Mucosa of stomach (tissue), 1 donor: ENCODE measurements around the gene PGA4.
"Not testable (repeated sequence)": the region's sequence is repeated elsewhere in the genome, so short reads cannot be mapped to it uniquely, and the experiment has no call there.

Source experiments
- H3K27me3 ChIP-seq: one replicate; pipeline ENCODE4 v1.7.0; 2013; ENCODE audit warnings: mild to moderate bottlenecking, low read length; ENCODE audit not compliant: control insufficient read depth, insufficient read depth
- H3K36me3 ChIP-seq: one replicate; pipeline ENCODE4 v1.7.0; 2013; ENCODE audit warnings: low read length; ENCODE audit not compliant: control insufficient read depth, insufficient read depth
- H3K4me1 ChIP-seq: one replicate; pipeline ENCODE4 v1.7.0; 2013; ENCODE audit warnings: mild to moderate bottlenecking, low read length; ENCODE audit not compliant: control insufficient read depth, insufficient read depth
- H3K4me3 ChIP-seq: one replicate; pipeline ENCODE4 v1.7.0; 2013; ENCODE audit warnings: low read length
- H3K9ac ChIP-seq: one replicate; pipeline ENCODE4 v1.7.0; 2013; ENCODE audit warnings: mild to moderate bottlenecking, low read length, moderate library complexity
- H3K9me3 ChIP-seq: one replicate; pipeline ENCODE4 v1.7.0; 2013; ENCODE audit warnings: mild to moderate bottlenecking, low read length, moderate library complexity; ENCODE audit not compliant: control insufficient read depth
- donor health status: Pancreatic carcinoma.

PGA4 gene

DNA sequence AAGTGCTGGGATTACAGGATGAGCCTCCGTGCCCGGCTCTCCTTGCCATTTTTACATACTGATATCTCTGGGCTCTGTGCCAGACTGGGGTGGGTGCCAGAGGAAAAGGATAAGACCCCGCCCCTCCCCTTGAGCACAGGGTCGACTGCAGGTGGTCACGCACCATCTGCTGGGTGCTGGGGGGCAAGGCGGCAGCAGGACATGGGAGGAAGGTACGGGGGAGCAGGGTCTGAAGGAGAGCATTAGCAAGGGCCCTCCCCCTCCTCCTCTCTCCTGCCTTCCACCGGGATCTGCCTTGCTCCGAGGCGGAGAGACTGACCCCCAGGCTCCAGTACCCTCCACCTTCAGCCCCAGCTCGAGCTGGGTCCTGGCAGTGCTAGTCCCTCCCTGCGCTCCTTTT, 28.6 kb upstream of the PGA4 start:
- H3K9me3 ChIP-seq: no peaks in the 10 kb centered on the region

DNA sequence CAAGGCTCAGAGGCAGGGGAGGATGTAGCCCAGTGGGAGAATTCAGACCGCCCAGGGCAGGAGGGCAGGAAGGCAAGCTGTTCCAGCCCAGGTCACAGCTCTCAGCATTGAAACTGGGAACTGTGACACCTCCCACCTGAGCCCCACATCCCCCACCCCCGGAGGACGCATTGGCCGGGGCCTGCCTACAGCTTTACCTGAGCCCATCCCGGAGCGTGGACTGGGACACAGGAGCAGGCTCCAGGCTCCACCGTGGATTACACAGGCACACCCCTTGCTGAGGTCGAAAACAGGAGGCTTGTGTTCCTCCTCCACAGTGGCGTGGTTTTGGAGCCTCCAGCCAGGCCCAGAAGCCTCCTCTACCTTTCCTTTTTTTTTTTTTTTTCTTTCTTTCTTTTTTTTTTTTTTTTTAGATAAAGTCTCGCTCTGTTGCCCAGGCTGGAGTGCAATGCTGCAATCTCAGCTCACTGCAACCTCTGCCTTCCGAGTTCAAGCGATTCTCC, 27.9 kb upstream of the PGA4 start:
- Histone ChIP-seq H3K27me3 (no peaks in the 10 kb centered on the region), H3K4me3 (no peak overlapping the region), H3K9ac (no peak overlapping the region), H3K4me1 (no peaks in the 10 kb centered on the region), H3K36me3 (no peaks in the 10 kb centered on the region), H3K9me3 (no peaks in the 10 kb centered on the region)

More for the DNA sequence above, 28.6 kb upstream of the PGA4 start:
- Histone ChIP-seq H3K27me3 (no peaks in the 10 kb centered on the region), H3K4me1 (no peaks in the 10 kb centered on the region), H3K9ac (no peak overlapping the region), H3K4me3 (no peak overlapping the region), H3K36me3 (no peaks in the 10 kb centered on the region)

DNA sequence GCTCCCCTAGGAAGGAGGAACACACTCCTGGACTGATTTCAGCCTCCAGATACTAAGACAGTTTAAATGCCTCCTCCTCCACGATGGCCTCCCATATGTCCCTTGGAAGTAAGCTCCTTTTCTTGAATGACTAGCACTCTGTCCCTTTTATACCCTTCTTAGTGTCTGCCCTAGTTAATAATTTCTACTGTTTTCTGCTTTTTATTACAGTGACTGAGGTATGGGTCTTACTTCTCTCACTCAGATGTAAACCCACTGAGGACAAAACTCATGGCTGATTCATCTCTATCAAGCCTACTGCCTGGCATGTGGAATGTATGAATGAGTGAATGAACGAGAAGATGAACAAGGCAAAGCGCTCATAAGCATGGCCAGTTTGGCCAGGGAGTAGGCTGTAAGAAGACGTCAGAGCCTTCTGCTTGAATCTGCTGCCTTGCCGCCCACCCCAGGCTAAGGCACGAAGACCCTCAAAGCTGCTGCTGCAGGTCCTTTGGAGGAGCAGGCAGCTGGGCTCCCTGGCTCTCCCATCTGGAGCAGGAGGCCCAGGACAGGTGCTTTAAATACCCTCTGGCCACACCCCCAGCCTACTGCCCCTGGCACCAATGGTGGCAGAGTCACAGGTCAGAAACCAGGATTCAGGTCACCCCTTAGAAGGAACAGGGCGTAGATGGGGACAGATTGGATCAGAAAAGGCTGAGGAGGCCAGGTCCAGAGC, 27.0 kb upstream of the PGA4 start:
- Histone ChIP-seq H3K27me3 (no peaks in the 10 kb centered on the region), H3K9me3 (no peaks in the 10 kb centered on the region), H3K36me3 (no peaks in the 10 kb centered on the region), H3K4me1 (no peaks in the 10 kb centered on the region), H3K9ac (no peak overlapping the region), H3K4me3 (no peak overlapping the region)

DNA sequence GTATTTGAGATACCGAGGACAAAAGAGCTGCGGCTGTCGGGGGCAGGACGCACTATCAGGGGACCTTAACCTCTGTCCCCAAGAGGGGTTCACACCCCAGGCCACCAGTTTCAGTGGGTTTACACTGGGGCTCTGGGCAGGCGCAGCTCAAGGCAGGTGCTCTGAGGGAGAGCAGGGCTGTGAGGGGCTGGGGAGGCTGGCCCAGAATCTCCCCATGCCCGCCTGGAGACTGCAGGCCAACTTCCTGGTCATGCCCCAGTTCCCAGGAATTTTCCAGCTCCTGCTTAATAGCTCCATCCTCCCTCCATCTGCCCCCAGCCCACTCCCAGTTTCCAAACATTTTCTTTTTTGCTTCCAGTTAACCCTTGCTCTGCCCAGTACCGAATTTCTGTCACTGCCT, 26.4 kb upstream of the PGA4 start:
- Histone ChIP-seq H3K27me3 (no peaks in the 10 kb centered on the region), H3K9ac (no peak overlapping the region), H3K36me3 (no peaks in the 10 kb centered on the region)

DNA sequence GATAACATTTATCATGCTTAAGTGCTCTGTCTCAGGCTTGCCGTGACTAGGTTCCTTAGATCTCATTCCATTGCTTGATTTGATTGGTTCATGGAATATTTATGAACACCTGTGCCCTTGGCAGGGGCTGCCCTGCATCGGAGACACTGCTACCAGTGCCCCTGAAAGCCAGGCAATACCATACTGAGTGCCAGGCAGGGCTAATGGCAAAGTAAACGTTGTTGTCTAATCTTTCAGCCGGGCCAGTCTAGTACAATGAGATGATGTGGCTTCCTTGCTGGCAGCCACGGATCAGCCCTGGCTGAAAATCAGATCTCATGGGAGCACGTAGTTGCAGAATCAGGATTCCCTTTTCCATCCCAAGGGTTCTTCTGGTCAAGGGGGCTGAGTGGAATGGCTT, 23.8 kb upstream of the PGA4 start:
- Histone ChIP-seq H3K4me1 (no peaks in the 10 kb centered on the region), H3K9me3 (no peaks in the 10 kb centered on the region), H3K4me3 (no peak overlapping the region), H3K27me3 (no peaks in the 10 kb centered on the region), H3K36me3 (no peaks in the 10 kb centered on the region), H3K9ac (no peak overlapping the region)

More for the DNA sequence above, 26.4 kb upstream of the PGA4 start:
- Histone ChIP-seq H3K9me3 (no peaks in the 10 kb centered on the region), H3K4me3 (no peak overlapping the region), H3K4me1 (no peaks in the 10 kb centered on the region)

DNA sequence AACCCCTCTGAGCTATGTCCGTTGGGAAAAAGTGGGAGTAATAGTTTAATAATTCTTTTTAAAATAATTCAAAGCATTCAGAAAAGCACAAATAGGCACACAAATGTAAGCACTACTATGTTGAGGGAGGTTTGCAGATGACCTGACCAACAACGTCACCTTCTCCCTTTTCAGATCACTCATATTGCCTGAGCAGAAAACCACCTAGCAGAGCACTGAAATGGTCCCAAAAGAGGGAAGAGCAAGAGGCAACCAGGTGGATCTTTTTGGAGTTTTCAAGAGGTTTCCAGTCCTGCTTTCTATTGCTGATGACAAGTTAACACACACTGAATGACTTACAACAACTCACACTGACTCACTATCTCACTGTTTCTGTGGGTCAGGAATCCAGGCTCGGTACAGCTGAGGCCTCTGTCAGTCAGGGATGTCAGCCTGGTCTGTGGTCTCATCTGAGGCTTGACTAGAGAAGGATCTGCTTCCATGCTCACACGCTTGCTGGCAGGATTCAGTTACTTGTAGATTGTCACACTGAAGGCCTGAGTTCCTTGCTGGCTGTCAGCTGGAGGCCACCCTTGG, 23.1 kb upstream of the PGA4 start:
- no peaks in the 10 kb centered on the region for H3K36me3 ChIP-seq
- H3K27me3 ChIP-seq: no peaks in the 10 kb centered on the region
- no peaks in the 10 kb centered on the region for H3K9me3 ChIP-seq
- H3K9ac ChIP-seq: no peak overlapping the region
- H3K4me1 ChIP-seq: no peaks in the 10 kb centered on the region
- H3K4me3 ChIP-seq: no peak overlapping the region

DNA sequence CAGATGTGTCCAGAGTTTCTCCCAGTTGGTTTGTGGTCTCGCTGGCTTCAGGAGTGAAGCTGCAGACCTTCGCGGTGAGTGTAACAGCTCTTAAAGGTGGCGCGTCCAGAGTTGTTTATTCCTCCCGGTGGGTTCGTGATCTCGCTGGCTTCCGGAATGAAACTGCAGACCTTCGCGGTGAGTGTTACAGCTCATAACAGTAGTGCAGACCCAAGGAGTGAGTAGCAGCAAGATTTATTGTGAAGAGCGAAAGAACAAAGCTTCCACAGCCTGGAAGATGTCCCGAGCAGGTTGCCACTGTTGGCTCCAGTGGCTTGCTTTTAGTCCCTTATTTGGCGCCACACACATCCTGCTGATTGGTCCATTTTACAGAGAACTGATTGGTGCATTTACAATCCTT, 20.7 kb upstream of the PGA4 start:
- H3K4me3 ChIP-seq: no peak overlapping the region
- no peaks in the 10 kb centered on the region for H3K9me3 ChIP-seq
- no peaks in the 10 kb centered on the region for H3K27me3 ChIP-seq
- no peaks in the 10 kb centered on the region for H3K4me1 ChIP-seq
- no peaks in the 10 kb centered on the region for H3K36me3 ChIP-seq
- H3K9ac ChIP-seq: no peak overlapping the region

DNA sequence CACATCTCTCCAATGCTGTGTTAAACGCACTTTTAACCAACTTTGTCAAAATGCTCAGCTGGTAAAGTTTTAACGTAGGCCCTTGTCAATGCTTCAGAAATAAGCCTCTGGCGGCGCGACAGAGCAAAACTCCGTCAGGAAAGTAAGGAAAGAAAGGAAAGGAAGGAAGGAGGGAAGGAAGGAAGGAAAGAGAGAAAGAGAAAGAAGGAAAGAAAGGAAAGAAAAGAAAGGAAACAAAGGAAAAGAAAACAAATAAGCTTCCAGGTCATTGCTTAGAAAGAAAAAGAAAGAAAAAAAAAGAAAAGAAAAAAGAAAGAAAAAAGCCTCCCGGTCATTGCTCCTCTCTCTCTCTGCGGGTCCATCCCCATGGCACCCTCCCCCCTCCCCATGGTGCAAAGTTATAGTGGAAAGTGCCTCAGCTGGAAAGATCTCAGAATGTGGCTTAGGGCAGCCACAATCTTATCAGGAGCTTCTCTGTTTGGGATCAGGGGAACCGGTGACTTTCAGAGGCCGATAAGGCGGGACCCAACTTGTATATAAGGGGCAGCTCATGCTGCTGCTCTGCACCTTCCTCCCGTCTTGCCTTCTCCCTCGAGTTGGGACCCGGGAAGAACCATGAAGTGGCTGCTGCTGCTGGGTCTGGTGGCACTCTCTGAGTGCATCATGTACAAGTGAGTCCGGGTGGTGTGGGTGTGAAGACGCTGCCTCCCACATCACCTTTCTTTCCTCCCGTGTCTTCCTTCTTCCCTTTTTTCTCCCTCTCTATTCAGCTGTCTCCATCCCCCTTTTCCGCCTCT, 19.0 kb upstream of the PGA4 start, which contains the start of gene PGA3:
Gene PGA3, plus strand, starts transcription at position 566 of the 797 bp plus-strand sequence. Its CDS starts 50 bp downstream, at position 616.
- H3K36me3 ChIP-seq, H3K9me3 ChIP-seq, H3K4me3 ChIP-seq, H3K9ac ChIP-seq, H3K4me1 ChIP-seq, H3K27me3 ChIP-seq: not testable (repeated sequence)

DNA sequence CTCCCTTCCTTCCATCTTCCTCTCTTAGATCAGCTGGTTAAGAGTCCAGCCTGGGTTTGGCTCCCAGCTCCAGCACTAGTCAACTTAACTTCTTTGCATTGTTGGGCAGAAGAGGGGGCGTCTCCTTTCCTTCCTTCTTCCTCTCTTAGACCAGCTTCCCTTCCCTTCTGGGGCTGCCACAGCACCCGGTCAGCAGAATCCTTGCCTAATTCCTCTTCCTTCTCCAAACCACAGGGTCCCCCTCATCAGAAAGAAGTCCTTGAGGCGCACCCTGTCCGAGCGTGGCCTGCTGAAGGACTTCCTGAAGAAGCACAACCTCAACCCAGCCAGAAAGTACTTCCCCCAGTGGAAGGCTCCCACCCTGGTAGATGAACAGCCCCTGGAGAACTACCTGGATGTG, 18.3 kb upstream of the PGA4 start:
- H3K4me3 ChIP-seq, H3K4me1 ChIP-seq, H3K9me3 ChIP-seq: not testable (repeated sequence)

DNA sequence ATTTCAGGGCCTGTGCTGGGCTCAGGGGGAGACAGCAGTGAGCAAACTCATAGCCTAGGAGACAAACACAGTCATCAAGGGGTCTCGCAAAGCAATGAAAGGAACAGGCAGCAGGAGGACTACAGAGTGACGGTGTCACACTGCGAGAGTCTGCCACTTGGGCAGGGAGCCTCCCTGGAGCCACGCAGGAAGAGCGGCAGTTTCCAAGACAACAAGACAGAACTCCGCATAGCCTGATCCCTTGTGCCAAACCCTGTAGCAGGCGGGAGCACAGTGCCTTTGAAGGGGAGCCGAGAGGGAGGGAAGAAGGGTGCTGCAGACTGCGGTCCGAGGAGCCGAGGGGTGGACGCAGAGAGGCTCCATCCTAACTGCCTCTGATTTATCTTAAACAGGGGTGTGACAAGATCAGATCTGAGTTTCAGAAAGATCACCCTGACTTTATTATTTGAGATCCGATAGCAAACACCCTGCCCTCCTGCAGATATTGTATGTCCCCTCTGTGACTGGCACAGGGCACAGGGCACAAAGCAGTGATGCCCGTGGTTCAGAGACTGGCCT, 17.6 kb upstream of the PGA4 start:
- not testable (repeated sequence) for H3K36me3 ChIP-seq, H3K9me3 ChIP-seq, H3K27me3 ChIP-seq, H3K4me3 ChIP-seq, H3K4me1 ChIP-seq, H3K9ac ChIP-seq

More for the DNA sequence above, 18.3 kb upstream of the PGA4 start:
- not testable (repeated sequence) for H3K36me3 ChIP-seq, H3K27me3 ChIP-seq, H3K9ac ChIP-seq

DNA sequence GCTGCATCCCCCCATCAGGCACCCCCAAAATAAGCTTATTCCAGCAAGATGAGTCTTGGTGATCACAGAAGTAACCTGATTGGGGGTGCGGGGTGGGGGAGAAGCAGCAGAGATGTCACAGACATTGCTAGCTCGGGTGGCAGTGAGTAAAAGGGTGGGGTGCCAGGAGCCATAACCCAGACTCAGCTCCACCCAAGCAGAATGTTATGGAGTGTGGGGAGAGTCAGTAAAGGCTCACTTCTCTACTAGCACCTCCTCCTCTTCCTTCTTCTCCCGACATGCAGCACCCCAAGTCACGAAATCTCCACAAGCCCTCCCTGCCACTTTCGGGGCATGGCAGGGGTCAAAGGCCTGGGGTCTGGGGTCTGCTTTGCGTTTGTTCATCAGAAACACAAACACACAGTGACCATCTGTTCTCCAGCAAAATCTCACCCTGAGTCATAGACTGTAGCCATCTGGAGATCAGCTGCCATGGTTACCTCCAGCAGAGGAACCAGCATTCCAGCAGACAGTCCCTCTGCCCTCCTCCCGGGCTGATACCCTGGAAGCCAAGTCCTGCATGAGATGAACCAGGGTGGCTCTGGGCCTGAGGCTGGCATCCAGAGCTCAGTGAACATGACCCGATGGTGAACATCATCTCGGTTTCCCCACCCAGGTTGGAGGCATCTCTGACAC, 14.4 kb upstream of the PGA4 start:
- H3K9me3 ChIP-seq, H3K27me3 ChIP-seq, H3K4me3 ChIP-seq, H3K9ac ChIP-seq, H3K36me3 ChIP-seq, H3K4me1 ChIP-seq: not testable (repeated sequence)
